HG03175 (cell line): ENCODE results near the gene SLAMF7.
A peak's percentile ranks its signal among the peaks of the same experiment; 100 is the strongest.
"Not testable (repeated sequence)": the region's sequence is repeated elsewhere in the genome, so short reads cannot be mapped to it uniquely, and the experiment has no call there.

Source experiments
- ATAC-seq: cut with Tn5 transposase; IDR thresholded peaks from one replicate; pipeline ENCODE4 v1.9.1; 2021; ENCODE audit warnings: mild to moderate bottlenecking, moderate library complexity; ENCODE audit not compliant: unreplicated experiment

The SLAMF7 gene, protein sequence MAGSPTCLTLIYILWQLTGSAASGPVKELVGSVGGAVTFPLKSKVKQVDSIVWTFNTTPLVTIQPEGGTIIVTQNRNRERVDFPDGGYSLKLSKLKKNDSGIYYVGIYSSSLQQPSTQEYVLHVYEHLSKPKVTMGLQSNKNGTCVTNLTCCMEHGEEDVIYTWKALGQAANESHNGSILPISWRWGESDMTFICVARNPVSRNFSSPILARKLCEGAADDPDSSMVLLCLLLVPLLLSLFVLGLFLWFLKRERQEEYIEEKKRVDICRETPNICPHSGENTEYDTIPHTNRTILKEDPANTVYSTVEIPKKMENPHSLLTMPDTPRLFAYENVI

DNA sequence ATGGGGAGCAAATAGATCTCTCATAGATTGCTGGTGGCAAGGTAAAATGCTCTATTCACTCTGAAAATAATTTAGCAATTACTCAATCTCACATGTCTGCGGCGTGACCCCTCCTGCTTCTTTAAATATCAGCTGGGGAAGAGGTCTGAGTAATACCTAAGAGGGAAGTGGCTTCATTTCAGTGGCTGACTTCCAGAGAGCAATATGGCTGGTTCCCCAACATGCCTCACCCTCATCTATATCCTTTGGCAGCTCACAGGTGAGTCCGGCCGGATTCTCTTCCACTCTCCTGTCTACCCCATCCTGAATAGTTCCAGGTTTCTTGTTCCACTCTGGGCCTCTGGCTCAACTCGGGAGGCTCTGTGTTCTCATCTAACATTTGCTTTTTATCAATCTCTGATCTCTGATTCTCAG, at the start of gene SLAMF7:
TSS of gene SLAMF7 (plus strand) at position 150 of the 414 bp plus-strand sequence. CDS start at position 205, 55 bp downstream.
- peak; percentile 74 for ATAC-seq

GRCh38 chr1:160692390-160692789, 46.7 kb upstream of the SLAMF7 start:
- ATAC-seq: not testable (repeated sequence)

- ATAC-seq: no peak
These were observed 36.9 kb upstream of the SLAMF7 start for GRCh38 chr1:160702100-160702499.

GRCh38 chr1:160704250-160704649, 34.8 kb upstream of the SLAMF7 start:
- no peak for ATAC-seq

GRCh38 chr1:160705212-160705621, 33.8 kb upstream of the SLAMF7 start:
- ATAC-seq: not testable (repeated sequence)

- no peak for ATAC-seq
These were observed 33.3 kb upstream of the SLAMF7 start for GRCh38 chr1:160705742-160706141.

GRCh38 chr1:160706526-160707235, 32.4 kb upstream of the SLAMF7 start:
- ATAC-seq: no peak

DNA sequence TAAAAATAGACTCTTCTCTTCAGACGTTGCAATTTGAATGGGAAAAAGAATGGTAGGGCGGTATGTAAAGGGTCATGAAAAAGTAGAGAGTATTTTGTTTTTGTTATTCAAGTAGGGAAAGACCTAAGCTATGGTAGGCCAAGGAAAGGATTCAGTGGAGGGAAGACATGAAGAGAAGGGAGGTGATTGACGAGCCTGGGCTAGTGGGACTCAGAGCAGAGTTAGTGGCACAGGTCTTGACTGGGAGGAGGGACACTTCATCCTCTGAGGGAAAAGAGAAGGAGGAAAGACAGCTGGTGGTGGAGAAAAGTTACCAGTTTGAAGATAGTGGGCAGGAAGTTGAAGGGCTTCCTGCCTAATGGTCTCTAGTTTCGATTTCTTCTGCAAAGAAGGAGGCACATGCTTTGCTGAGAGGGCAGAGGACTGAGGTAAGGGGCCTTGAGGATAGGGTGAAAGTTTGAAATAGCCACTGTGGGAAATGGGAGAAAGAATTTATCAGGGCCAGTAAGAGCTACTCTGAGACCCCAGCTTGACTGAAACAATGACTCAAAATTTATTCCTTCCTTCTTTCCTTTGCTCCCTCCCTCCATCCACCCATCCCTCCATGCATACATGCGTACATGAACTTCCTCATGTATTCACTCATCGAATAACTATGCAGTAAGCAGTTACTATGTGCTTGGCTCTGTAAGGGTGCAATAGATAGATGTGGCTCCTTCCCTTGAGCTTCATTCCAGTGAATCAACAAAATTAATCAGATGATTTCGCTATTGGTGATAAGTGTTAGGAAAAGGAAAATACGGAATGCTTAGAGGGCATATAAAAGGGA, 31.6 kb upstream of the SLAMF7 start:
- peak; percentile 23 for ATAC-seq

- no peak for ATAC-seq
These were observed 30.9 kb upstream of the SLAMF7 start for GRCh38 chr1:160708118-160708517.

GRCh38 chr1:160708801-160709200, 30.2 kb upstream of the SLAMF7 start:
- ATAC-seq: peak; percentile 43

GRCh38 chr1:160709715-160710114, 29.3 kb upstream of the SLAMF7 start:
- no peak for ATAC-seq

DNA sequence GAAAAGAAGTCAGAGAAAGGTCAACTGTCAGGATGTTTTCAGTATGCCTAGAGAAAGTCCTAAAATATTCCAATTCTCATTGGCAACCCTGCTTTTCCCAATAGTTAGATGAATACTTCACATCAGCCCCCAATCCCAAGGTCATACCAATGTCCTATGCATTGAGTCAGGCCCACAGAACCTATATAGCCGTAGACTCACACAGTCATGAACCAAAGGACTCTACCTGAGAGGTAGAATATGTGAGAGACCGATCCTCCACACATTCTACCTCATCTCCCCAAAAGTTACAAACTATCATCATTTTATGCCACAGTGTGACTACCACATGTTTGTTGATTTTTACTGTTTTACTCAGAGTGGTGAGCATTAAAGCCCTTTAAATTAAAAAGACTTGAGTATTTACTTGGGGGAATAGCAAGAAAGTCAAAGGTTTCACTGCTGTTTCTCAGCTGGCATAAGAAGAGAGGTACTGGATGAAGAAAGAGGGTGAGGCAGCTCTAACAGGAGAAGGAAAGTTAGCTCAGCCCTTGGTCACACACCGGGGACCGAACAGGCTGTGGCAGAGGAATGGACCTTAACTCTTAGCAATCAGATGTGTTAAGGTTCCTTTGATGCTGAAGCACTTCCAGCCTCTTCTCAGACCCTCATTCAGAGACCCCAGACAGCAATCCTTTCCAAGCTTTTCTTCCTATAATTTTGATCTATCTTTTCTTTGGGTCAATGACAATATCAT, 28.4 kb upstream of the SLAMF7 start:
- no peak for ATAC-seq

DNA sequence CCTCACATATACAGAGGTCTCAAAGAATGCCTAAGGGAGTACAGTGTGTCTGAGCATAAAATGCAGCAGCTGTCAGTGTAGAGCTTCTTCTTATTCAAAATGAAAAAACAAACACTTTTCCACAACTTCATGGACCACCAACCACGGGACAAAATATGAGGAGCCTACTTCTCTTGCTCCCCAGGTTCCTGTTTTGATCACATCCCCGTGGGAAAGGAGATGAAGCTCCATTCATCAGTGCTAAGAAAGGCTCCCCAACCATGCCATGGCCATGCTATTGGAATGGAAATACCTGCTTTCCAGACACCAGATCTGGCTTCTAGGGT, 27.8 kb upstream of the SLAMF7 start:
- ATAC-seq: no peak

DNA sequence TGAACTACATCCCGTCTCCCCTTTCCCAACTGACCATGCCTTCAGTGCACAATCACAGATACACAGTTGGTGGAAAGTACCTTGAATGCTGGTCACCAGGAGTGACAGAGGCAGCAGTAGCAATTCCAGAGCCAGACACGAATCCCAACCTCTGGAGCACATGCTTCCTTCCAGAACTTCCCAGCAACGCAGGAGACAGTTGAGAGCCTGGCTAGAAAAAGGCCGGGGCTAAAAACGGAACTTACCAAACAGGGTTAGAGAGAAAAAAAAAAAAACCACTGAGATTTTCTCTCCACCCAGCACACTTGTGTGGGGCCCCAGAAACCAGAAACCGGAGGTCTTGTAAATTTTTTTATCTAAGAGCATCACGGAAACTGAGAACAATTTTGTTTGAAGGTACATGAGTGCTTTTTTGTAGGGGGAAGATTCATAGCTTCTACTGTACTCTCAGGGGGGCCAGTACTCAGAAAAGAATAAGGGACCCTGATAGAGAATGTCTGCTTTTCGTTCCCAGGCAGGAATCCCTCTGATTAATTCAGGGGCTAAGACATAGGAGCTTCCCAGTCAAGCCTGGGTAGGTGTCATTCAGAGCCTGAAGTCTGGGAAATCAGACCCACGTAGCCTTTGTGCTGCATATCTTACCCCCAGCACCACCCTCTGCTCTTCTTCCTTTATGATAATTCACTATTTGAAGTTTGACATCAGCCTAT, 27.3 kb upstream of the SLAMF7 start, which contains the start of gene CD48:
TSS of gene CD48 (minus strand) at position 221 of the 710 bp plus-strand sequence. CDS start at position 162, 59 bp downstream.
- ATAC-seq: peak; percentile 37

DNA sequence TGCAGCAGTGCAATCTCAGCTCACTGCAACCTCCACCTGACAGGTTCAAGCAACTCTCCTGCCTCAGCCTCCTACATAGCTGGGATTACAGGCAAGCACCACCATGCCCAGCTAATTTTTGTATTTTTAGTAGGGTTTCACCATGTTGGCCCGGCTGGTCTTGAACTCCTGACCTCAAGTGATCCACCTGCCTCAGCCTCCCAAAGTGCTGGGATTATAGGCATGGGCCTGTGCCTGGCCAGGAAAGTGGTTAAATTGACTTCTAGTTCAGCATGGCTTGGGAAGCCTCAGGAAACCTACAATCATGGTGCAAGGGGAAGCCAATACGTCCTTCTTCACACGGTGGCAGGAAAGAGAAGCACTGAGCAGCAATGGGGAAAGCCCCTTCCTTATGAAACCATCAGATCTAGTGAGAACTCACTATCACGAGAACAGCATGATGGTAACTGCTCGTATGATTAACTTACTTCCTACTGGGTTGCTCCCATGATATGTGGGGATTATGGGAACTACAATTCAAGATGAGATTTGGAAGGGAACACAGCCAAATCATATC, 26.4 kb upstream of the SLAMF7 start:
- ATAC-seq: peak; percentile 46

- ATAC-seq: no peak
These were observed 25.9 kb upstream of the SLAMF7 start for GRCh38 chr1:160713161-160713560.

- not testable (repeated sequence) for ATAC-seq
These were observed 24.9 kb upstream of the SLAMF7 start for GRCh38 chr1:160714034-160714648.

GRCh38 chr1:160716013-160716412, 23.0 kb upstream of the SLAMF7 start:
- no peak for ATAC-seq

- no peak for ATAC-seq
These were observed 21.7 kb upstream of the SLAMF7 start for GRCh38 chr1:160717306-160717705.
